NCI-H2227 treated with DMSO at 0.1 percent for 48 hours (cell line): ENCODE results near the gene SIRT3.

ENCODE experiments used
- DNase-seq: peaks from one replicate; lab custom pipeline; 2025; lab: John Stamatoyannopoulos, UW

The SIRT3 gene

DNA sequence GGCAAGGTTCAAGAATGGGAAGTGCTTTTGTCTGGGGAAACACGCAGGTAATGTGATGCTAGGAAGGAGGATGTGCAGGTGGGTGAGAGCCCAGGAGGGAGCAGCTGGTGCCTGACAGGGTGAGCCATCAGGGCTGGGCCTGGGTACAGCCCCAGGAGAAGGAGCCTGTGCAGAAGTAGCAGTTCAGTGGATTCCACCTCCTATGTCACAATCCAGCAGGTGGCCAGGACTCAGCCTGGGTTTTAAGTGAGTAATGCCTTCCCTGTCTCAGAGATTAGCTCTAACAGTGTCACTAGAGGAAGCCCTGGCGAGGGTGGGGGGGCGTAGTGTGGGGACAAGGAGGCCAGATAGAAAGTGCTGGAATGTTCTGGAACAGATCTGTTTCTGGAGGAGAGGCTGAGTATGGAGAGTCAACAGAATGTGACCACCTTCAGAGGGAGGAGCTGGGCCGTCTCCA is 20.5 kb downstream of the SIRT3 start:
- DNase-seq: no peak

DNA sequence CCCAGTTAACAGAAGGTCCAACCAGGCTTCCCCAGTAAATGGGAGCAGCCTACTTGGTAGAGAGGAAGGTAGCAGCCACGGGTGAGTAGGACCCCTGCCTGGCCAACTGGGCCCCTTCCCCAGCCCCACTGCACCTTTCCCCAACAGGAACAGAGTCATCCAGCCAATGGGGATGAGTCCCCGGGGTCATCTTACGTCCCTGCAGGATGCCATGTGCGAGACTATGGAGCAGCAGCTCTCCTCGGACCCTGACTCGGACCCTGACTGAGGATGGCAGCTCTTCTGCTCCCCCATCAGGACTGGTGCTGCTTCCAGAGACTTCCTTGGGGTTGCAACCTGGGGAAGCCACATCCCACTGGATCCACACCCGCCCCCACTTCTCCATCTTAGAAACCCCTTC is 22.1 kb downstream of the SIRT3 start:
- no peak for DNase-seq

DNA sequence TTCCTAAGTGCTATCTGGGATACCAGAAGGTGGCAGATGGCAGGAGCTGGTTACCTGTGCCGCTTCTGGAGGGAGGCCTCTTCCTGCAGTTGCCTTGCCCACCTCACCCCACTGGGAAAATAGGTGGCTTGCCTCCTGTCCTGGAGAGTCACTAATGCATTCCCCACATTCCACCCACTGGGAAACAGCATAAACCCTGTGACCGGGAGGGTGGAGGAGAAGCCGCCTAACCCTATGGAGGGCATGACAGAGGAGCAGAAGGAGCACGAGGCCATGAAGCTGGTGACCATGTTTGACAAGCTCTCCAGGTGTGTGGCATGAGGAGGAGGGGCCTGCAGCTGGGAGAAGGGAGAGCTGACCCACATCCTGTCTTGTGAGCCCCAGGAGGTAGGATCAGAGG is 23.0 kb downstream of the SIRT3 start:
- DNase-seq: no peak

DNA sequence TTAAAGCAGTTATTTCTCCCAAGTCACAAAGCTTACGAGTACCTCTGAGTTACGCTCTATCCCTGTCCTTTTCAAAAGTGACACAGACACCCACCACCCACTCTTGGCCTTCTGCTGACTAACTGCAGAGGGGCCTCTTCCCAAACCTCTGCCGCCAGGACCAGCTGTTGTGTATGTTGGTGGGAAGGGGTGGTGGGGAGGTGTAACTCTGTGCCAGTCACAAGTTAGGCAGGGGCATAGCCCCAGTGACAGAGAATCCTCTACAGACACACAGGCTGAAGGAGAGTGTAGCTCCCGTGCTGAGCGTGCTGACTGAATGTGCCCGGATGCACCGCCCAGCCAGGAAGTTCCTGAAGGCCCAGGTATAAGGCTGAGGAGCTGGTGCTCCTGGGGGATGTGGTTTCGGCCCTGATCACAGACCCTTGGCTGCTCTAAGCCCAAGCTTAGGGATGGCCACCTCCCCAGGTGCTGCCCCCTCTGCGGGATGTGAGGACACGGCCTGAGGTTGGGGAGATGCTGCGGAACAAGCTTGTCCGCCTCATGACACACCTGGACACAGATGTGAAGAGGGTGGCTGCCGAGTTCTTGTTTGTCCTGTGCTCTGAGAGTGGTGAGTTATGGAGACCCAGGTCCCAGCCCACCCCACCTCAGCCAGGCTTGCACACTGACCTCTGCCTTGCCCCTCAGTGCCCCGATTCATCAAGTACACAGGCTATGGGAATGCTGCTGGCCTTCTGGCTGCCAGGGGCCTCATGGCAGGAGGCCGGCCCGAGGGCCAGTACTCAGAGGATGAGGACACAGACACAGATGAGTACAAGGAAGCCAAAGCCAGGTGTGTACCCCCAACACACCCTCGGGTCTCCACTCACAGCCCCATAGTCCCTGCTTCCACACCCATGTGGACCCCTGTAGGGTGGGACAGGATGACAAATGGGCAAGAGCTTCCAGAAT is 23.7 kb downstream of the SIRT3 start:
- DNase-seq: no peak

DNA sequence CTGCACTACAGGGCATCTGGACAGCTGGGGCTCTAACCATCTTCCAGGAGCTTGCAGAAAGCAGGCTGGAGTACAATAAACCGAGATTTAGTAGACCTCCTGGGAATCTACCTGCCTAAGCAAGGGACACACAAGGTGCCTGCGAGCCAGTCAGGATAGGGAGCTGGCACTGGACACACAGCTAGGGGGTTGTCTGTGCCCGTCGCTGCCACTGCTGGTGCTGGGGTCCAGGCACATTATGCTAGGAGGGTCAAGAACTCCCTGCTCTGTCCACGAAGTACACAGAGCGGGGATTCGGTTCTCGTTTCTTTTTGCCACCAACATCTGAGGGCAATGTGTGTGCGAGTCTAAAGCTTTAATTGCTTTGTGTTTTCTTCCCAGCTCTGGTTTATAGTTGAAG is 24.4 kb downstream of the SIRT3 start:
- no peak for DNase-seq

DNA sequence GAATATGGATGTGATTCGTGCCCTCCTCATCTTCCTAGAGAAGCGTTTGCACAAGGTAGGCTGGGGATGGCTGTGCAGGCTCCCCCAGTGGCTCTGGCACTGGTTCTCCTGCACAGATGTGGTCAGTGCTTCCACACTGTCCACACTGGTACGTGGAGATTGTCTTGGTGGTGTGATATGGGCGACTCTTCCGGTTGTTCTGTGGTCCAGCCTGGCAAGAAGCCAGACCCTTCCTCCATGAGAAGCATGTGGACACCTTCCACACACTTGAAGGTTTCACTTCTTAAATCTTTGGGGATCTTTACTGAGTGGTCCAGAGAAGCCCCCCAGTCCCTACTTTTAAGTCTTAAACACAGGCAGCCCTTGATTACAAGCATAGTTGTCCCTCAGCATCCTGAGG is 24.8 kb downstream of the SIRT3 start:
- no peak for DNase-seq

DNA sequence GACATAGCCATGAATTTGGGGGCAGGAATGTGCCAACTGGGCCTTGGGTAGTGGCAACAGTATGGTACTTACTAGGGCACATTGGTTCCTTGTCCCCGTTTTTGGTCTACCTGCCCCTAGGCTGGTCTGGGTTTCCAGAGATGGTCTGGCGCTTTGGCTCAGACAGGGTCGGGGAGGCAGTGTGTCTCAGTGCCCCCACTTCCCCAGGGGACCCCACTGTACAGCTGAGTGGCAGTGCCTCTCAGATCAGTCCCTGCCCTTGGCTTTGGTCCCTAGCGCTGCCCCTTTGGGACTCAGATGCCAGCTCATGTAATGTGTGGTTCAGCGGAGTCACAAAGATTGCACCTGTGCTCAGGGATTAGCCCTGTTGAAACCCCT is 25.4 kb downstream of the SIRT3 start:
- DNase-seq: no peak

DNA sequence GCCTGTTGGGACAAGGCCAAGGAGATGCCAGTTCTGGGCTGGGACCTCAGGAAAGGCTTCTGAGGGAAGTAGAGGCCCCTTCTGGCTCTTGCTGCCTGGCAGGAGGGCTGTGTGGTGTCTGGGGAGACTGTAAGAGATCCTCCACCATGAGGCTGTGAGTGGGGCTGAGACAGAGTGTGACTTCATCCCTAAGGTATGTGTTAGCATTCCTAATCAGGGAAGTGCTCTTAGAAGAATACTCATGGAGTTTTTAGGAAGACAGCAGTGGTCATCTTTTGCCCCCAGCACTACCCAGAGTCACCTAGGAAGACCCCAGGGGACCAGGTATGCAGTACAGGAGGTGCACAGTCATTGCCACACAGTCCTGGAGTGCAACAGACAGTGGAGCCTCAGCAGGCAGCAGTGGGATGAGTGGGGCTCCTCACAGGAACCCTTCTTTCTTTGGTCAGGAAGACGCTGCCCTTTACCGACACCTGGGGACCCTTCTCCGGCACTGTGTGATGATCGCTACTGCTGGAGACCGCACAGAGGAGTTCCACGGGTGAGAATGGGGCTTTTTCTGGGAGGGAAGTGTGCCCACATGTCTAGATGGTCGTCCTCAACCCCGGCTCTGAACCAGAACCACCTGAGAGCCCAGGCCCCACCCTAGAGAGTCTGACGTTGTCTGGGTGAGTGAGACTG is 25.9 kb downstream of the SIRT3 start:
- DNase-seq: no peak

DNA sequence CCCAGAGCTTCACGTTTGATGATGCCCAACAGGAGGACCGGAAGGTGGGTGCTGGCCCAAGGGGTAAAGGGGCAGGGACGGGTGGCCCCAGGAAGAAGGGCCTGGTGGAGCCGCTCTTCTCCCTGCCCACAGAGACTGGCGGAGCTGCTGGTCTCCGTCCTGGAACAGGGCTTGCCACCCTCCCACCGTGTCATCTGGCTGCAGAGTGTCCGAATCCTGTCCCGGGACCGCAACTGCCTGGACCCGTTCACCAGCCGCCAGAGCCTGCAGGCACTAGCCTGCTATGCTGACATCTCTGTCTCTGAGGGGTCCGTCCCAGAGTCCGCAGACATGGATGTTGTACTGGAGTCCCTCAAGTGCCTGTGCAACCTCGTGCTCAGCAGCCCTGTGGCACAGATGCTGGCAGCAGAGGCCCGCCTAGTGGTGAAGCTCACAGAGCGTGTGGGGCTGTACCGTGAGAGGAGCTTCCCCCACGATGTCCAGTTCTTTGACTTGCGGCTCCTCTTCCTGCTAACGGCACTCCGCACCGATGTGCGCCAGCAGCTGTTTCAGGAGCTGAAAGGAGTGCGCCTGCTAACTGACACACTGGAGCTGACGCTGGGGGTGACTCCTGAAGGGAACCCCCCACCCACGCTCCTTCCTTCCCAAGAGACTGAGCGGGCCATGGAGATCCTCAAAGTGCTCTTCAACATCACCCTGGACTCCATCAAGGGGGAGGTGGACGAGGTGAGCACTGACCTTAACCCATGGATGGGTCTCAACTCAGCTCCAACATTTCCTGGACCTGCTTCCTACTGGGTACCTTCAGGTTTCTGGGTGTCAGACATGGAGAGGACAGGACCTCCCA is 26.6 kb downstream of the SIRT3 start:
- no peak for DNase-seq

DNA sequence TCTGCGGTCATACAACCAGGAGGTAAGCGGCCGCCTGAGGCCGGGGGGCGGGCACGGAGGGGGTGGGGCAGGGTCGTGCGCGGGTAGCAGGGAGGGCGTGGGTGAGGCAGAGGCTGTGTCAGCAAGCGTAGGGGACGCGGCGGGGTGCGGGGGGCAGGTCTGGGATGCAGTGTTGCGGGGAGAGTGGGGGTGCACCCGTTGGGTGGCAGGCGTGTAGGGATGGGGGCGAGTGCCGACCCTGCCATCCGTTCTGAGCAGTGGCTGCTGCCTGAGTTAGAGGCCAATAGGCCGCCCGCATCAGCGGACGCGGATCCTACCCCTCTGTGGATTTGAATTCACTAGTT is 27.3 kb downstream of the SIRT3 start:
- no peak for DNase-seq

DNA sequence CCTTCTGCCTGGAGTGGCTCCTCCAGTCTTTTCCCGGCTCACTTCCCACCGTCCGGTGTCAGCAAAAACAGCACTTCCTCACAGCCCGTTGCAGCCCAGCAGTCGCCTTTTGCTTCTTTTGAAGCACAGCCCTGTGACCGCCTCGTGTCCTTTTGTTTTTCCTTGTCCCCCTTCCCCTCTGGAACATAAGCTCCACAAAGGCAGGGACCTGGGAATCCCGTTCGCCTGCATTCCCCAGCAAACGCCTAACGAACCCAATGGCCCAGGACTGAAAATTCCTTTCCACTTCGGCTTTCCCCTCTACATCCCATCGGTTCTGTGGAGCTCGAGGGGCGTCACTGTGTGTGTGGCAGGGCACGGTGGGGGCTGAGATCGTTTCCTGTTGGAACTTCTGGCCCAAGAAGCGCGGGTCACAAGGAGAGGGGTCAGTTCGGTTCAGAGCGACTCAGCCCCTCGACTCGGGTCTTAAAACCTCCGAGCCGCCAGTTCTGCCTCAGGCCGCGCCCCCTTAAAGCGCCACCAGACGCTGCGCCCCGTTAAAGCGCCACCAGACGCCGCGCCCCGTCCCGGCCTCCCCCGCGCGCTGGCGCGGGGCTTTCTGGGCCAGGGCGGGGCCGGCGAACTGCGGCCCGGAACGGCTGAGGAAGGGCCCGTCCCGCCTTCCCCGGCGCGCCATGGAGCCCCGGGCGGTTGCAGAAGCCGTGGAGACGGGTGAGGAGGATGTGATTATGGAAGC is 27.8 kb downstream of the SIRT3 start:
- DNase-seq: peak; percentile 81

DNA sequence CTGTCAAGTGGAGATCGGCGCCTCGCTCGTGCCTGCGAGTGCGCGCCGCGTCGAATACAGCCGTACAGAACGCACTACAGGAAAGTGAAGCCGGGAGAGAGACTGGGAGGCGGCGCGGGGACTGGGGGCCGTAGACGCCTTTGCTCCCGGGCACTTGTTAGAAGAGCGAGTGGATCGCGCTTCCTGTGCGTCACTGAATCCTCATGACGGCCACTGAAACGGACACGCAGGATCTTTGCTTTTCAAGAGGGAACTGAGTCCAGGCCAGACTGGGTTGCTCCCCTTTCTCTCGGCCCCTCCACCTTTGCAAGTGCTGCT is 28.3 kb downstream of the SIRT3 start:
- DNase-seq: no peak

DNA sequence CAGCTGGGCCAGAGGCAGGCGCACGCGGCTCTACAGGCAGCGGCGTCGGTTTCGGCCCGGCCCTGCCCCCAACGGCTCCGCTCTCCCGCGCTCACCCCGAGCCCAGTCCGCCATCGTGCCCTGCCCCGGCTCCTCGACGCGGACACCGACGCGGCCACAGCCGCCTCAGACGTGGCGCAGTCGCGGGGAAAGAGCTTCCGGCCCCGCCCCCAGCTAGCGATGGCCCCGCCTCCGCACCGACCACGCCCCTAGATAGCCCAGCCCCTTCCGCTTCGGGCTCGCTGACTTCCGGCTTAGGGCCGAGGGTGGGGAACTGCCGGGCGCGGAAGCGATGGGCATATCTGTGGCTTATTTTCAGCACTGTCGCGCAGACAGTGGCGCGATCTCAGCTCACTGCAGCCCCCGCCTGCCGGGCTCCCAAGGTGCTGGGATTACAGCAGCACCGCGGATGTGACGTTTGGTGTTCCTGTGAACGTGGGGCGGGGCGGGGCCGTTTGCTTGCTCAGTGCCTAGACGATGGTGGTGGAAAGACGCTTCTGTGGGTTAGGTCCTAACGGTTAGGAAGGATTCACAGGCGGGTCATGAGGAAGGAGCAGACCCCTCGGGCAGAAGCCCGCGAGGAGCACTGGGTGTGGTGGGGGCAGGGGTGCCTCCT is 28.8 kb downstream of the SIRT3 start, which contains the start of the genes BET1L and RIC8A:
Gene BET1L (minus strand): TSS at position 192 of the 655 bp plus-strand sequence. CDS start 78 bp downstream, at position 114.
Gene RIC8A (plus strand): TSS at position 501 of the 655 bp plus-strand sequence. CDS start 1,147 bp downstream, outside the sequence.
- DNase-seq: peak; percentile 96

DNA sequence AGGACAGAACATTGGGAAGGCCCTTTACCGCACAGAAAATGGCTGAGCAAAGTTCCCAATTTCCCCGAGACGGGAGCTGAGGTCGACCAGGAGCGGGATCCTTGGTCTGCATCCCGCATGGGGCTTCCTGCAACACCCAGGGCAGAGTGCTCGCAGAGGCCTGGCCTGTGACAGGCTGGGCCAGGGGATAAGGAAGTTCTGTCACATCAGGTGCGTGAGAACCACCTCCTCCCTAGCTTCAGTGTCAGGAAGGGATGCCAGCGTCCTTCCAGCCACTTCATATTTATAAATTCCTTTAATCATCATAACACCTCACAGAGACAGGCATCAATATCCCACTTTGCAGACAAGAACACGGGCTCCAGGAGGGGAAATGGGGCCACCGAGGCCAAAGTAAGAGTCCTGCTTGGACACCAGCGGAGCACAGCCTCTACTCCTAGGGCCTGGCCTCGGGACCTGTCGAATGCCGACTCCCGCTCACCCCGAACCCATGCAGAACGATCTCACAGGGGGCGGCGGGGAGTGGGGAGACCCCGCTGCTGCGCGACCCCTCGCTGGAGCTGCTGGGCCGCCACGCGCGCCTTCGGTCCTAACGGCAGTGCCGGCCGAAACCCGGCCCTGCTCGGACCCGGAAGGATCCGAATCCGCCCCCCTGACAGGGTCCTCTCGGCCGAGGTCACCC is 29.5 kb downstream of the SIRT3 start:
- no peak for DNase-seq

DNA sequence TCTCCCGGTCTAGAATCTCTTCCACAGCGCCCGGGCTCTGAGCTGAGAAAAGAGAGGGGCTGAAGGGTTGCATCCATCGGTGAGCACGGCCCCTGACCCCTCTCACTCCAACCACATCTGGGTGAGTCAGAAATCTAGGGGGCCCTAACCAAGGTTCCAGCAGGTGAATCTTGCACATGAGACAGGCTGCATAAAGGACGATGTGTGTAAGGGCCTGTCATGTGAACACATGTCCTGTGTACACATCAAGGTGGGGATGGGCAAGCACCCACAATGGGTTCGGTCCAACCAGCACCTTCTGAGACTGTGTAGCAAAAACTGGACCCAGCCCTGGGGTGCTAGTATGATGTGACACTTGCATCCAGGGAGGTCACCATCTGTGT is 30.1 kb downstream of the SIRT3 start:
- no peak for DNase-seq

DNA sequence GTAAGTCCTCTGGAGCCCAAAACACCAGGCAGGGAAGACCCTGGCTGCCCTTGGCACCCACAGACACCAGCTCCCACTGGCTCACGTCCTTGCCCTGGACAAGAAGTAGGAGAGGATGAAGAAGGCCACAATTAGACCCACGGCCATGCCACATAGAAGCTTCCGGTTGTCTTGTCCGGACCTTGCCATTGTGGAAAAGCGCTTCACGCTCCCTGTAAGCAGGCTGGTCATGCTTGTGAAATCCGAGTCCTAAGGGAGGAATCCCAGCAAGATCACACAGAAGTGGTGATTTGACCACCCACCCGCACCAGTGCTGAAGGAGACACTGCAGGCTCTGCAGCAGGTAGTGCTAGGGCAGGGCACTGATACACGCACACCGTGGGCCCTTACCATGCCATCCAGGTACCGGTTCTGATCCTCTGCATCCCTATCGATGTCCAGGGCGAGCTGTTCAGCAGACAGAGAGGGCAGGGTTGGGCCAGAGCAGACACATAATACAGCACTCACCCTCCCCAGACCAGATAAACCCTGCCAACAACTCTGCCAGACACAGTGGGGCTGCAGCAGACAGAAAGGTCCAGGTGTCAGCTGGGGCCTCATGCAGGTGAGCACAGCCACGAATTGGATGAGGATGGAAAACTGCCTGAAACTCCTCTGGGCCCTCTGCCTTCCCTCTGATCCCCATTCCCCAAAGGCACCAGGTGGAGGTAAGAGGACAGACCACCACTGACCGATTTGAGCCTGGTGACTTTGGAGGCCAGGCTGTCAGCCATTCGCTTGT is 30.7 kb downstream of the SIRT3 start:
- DNase-seq: no peak

DNA sequence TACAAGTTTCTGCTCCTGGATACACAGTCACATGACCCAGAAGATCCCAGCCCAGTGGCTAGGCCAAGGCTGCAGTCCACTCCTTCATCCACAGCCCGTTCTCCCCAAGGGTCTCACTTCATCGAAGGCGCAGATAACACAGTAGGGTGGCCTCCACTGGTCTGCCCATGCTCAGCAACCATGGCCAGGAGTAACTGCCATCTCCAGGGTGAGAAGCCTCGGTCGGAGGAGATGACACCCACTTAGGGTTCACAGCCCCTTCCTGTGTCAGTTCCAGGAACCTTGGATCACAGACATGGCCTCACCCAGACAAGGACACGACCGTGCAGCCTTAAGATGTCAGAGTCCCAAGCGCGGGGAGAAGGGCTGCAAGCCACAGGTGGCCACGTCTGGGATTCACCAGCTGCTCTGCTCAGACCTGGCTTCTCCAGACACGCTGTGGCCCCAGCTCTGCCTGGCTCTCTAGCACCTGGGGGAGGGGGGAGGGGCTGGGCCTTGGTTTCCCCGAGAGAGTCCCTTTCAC is 31.5 kb downstream of the SIRT3 start:
- no peak for DNase-seq

DNA sequence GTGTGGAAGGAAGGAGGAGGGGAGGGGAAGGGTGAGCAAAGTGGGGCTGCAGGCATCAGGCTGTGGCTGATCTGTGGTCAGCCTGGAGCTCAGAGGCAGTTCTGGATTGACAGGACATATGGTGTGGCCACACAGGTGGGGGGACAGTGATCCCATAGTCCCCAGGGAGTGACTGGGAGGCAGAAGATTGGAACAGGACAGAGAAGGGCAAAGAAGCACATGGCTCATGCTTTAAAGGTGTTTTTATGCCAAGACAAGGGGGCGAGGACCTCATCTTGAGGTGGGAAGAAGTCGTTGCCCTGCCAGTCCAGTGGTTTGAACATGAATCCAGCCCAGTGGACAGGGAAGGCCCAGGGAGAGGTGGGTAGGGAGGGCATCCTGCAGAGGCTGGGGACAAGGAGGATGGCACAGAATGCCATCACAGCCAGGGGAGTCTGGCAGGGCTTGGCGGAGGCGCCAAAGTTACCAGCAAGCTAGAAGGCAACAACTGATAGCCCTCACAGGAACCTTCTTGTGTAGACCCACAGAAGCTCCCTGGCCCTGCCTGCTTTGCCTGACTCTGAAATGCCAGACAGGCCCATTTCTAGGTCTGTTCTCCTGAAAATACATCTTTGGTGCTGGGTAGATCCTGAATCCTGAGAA is 32.1 kb downstream of the SIRT3 start:
- no peak for DNase-seq
